GM23338 (cell line): ENCODE results near the gene PLA2G4B. TPM values are rescaled to one million over a fixed set of nuclear protein-coding genes. Genes with fewer than 3 reads are reported as not detected.
A peak's percentile ranks its signal among the peaks of the same experiment; 100 is the strongest.

Source experiments
- ATAC-seq: fragments of 200-7000 bp; cut with Tn5 transposase; 3 replicates; pipeline ENCODE4 v1.9.1; 2020
- DNase-seq: peaks from one replicate; pipeline ENCODE4 v3.0.0-alpha.2; 2015; ENCODE audit warnings: low spot score
- H2AFZ ChIP-seq: fragments of 200-600 bp; sonication (generic); 2 replicates; pipeline ENCODE4 v1.8.0; 2016; ENCODE audit warnings: antibody characterized with exemption, mild to moderate bottlenecking, moderate library complexity
- H3F3A ChIP-seq: fragments of 200-600 bp; sonication (generic); replicated peaks from 2 replicates; pipeline ENCODE4 v1.8.0; 2017; ENCODE audit warnings: antibody characterized with exemption, mixed run types, low read depth
- H3K27ac ChIP-seq: fragments of 200-600 bp; sonication (generic); 2 replicates; pipeline ENCODE4 v1.6.1; 2016; ENCODE audit warnings: low read depth
- H3K27me3 ChIP-seq: fragments of 200-600 bp; sonication (generic); 2 replicates; pipeline ENCODE4 v1.8.0; 2016; ENCODE audit warnings: mild to moderate bottlenecking, mixed run types, moderate library complexity; ENCODE audit not compliant: insufficient read depth
- H3K36me3 ChIP-seq: fragments of 200-600 bp; sonication (generic); 2 replicates; pipeline ENCODE4 v1.8.0; 2016; ENCODE audit warnings: mild to moderate bottlenecking; ENCODE audit not compliant: insufficient read depth
- H3K4me1 ChIP-seq: fragments of 200-600 bp; sonication (generic); 2 replicates; pipeline ENCODE4 v1.8.0; 2016; ENCODE audit warnings: mild to moderate bottlenecking, moderate library complexity; ENCODE audit not compliant: insufficient read depth
- H3K4me2 ChIP-seq: fragments of 200-600 bp; sonication (generic); 2 replicates; pipeline ENCODE4 v1.7.1; 2017; ENCODE audit warnings: mixed run types
- H3K4me3 ChIP-seq: fragments of 200-600 bp; sonication (generic); 2 replicates; pipeline ENCODE4 v1.6.1; 2016; ENCODE audit warnings: mixed run types
- H3K79me2 ChIP-seq: fragments of 200-600 bp; sonication (generic); replicated peaks from 2 replicates; pipeline ENCODE4 v1.8.0; 2017; ENCODE audit warnings: mild to moderate bottlenecking; ENCODE audit not compliant: insufficient read depth
- H3K9me2 ChIP-seq: fragments of 200-600 bp; sonication (generic); 2 replicates; pipeline ENCODE4 v1.8.0; 2017; ENCODE audit not compliant: insufficient read depth
- H4K20me1 ChIP-seq: fragments of 200-600 bp; sonication (generic); replicated peaks from 2 replicates; pipeline ENCODE4 v1.8.0; 2017; ENCODE audit warnings: mild to moderate bottlenecking; ENCODE audit not compliant: insufficient read depth
- H3K27ac Mint-ChIP-seq: 2 replicates; pipeline ENCODE4 v1.8.0; 2020; ENCODE audit warnings: inconsistent platforms, mild to moderate bottlenecking, moderate library complexity, mixed read lengths
- H3K27me3 Mint-ChIP-seq: 3 replicates; pipeline ENCODE4 v1.8.0; 2022; ENCODE audit warnings: low read depth, mild to moderate bottlenecking, moderate library complexity, mixed read lengths, inconsistent platforms; ENCODE audit not compliant: insufficient read depth, poor library complexity
- H3K36me3 Mint-ChIP-seq: 3 replicates; pipeline ENCODE4 v1.8.0; 2021; ENCODE audit warnings: low read depth, mild to moderate bottlenecking, inconsistent platforms, moderate library complexity, mixed read lengths
- H3K4me1 Mint-ChIP-seq: 3 replicates; pipeline ENCODE4 v1.8.0; 2020; ENCODE audit warnings: mild to moderate bottlenecking, inconsistent platforms, mixed read lengths
- H3K4me3 Mint-ChIP-seq: 3 replicates; pipeline ENCODE4 v1.8.0; 2021; ENCODE audit warnings: moderate library complexity, mild to moderate bottlenecking, inconsistent platforms, mixed read lengths
- H3K9me3 Mint-ChIP-seq: 3 replicates; pipeline ENCODE4 v1.8.0; 2020; ENCODE audit warnings: moderate library complexity, mild to moderate bottlenecking, inconsistent platforms, mixed read lengths
- CREB1 ChIP-seq: fragments of 250-450 bp; sonication (Bioruptor Pico); IDR thresholded peaks from 2 replicates; pipeline ENCODE4 v1.5.0; 2020; ENCODE audit warnings: low read depth, mild to moderate bottlenecking, moderate library complexity
- CTCF ChIP-seq, 2 experiments: fragments of 200-600 bp in 1 of 2; sonication (generic) in 1 of 2; conservative IDR thresholded peaks; 2 replicates each; pipeline versions ENCODE4 v1.5.1 to v1.6.1; 2016 to 2017; ENCODE audit warnings: antibody characterized with exemption in 2 of 2, low read depth in 2 of 2, mild to moderate bottlenecking in 2 of 2, moderate library complexity in 1 of 2
- ETS1 ChIP-seq: IDR thresholded peaks from 2 replicates; pipeline ENCODE4 v1.6.1; 2016; ENCODE audit warnings: antibody characterized with exemption
- EZH2 ChIP-seq: fragments of 200-600 bp; sonication (generic); IDR thresholded peaks from one replicate; pipeline ENCODE4 v1.8.0; 2017; ENCODE audit warnings: antibody characterized with exemption, mild to moderate bottlenecking, low read depth; ENCODE audit not compliant: unreplicated experiment
- EZH2phosphoT487 ChIP-seq: fragments of 200-600 bp; sonication (generic); IDR thresholded peaks from one replicate; pipeline ENCODE4 v1.8.1; 2018; ENCODE audit warnings: antibody characterized with exemption; ENCODE audit not compliant: unreplicated experiment
- JUNB ChIP-seq: IDR thresholded peaks from one replicate; pipeline ENCODE4 v1.6.1; 2016; ENCODE audit warnings: antibody characterized with exemption; ENCODE audit not compliant: unreplicated experiment
- NANOG ChIP-seq: IDR thresholded peaks from 2 replicates; pipeline ENCODE4 v1.6.1; 2016; ENCODE audit warnings: antibody characterized with exemption, borderline replicate concordance
- POLR2AphosphoS5 ChIP-seq: IDR thresholded peaks from 2 replicates; pipeline ENCODE4 v1.6.1; 2016; ENCODE audit warnings: antibody characterized with exemption, low read depth
- REST ChIP-seq: IDR thresholded peaks from one replicate; pipeline ENCODE4 v1.6.1; 2018; ENCODE audit warnings: antibody characterized with exemption; ENCODE audit not compliant: unreplicated experiment
- STAT1 ChIP-seq: IDR thresholded peaks from one replicate; pipeline ENCODE4 v1.6.1; 2016; ENCODE audit warnings: antibody characterized with exemption; ENCODE audit not compliant: unreplicated experiment
- ZNF114 ChIP-seq: fragments of 250-450 bp; sonication (Bioruptor Pico); IDR thresholded peaks from 2 replicates; pipeline ENCODE4 v1.5.0; 2020; ENCODE audit warnings: mild to moderate bottlenecking, moderate library complexity
- ZNF331 ChIP-seq: fragments of 250-450 bp; sonication (Bioruptor Pico); IDR thresholded peaks from 2 replicates; pipeline ENCODE4 v1.5.0; 2020; ENCODE audit warnings: low read depth, mild to moderate bottlenecking, moderate library complexity
- ZNF462 ChIP-seq: fragments of 250-450 bp; sonication (Bioruptor Pico); IDR thresholded peaks from 2 replicates; pipeline ENCODE4 v1.5.0; 2020; ENCODE audit warnings: mild to moderate bottlenecking, moderate library complexity
- polyA plus RNA-seq: library from polyadenylated mRNA; unstranded; fragments of >200 nt; fragmentation: Nextera tagmentation; extraction: Ambion mirVana; gene quantifications from 2 replicates; pipeline ENCODE4 v1.2.1, GENCODE V29; 2016
- total RNA-seq: library from RNA; depleted of rRNA; stranded (reverse); fragments of >200 nt; shearing (Covaris generic); gene quantifications from 2 replicates; pipeline ENCODE4 v1.2.3, GENCODE V29; 2014

The PLA2G4B gene
- total and polyA plus RNA-seq, 2 experiments from 2014 or later = 4.4 to 9.6 TPM

- no peak overlapping the region for H3K27ac Mint-ChIP-seq
- no peak overlapping the region for H2AFZ ChIP-seq
- no peak; the same call in 2 of the 3 replicates for ATAC-seq
- H3K4me2 ChIP-seq = peak overlapping the region; percentile 24
- no peak for TF ChIP-seq ZNF114
- no peak for TF ChIP-seq EZH2
- no peak for TF ChIP-seq JUNB
- TF ChIP-seq REST = no peak
- no peak for TF ChIP-seq ETS1
- no peak for TF ChIP-seq ZNF462 (CRISPR knock-in tag)
- no peak for TF ChIP-seq ZNF331 (CRISPR knock-in tag)
- no peak for TF ChIP-seq CREB1 (CRISPR knock-in tag)
- TF ChIP-seq POLR2AphosphoS5 = no peak
- TF ChIP-seq EZH2phosphoT487 = no peak
- no peak for TF ChIP-seq STAT1
- TF ChIP-seq NANOG = no peak
- no peak for TF ChIP-seq CTCF (conservative IDR thresholded peaks at IDR 0.05; ENCODE audit: low read depth in 2 of 2)
- H3F3A ChIP-seq = no peaks in the 10 kb centered on the region; the same call in 1 of the 2 replicates
- H3K4me3 Mint-ChIP-seq = no peak overlapping the region; the same call in 2 of the 3 replicates
- no peaks in the 10 kb centered on the region for H4K20me1 ChIP-seq
- no peaks in the 10 kb centered on the region for H3K36me3 ChIP-seq
- peaks cover 35% of the 10 kb centered on the region for H3K4me1 ChIP-seq
- no peak overlapping the region for H3K4me3 ChIP-seq
- peaks cover 4% of the 10 kb centered on the region; the same call in 1 of the 2 replicates for H3K79me2 ChIP-seq
- H3K36me3 Mint-ChIP-seq = no peaks in the 10 kb centered on the region
- H3K4me1 Mint-ChIP-seq = peaks cover 36% of the 10 kb centered on the region
- DNase-seq = no peak
- no peaks in the 10 kb centered on the region for H3K27me3 ChIP-seq
- peaks cover 8% of the 10 kb centered on the region for H3K27me3 Mint-ChIP-seq
- no peaks in the 10 kb centered on the region for H3K9me2 ChIP-seq
- H3K9me3 Mint-ChIP-seq = no peaks in the 10 kb centered on the region
- no peak overlapping the region for H3K27ac ChIP-seq
These were observed 49.0 kb upstream of the PLA2G4B start for GRCh38 chr15:41789662-41790061.
